Esophagus (tissue), 2 donors: ENCODE data around the gene NAPB. TPM values are rescaled to one million over a fixed set of nuclear protein-coding genes. Genes with fewer than 3 reads are reported as not detected.

Source experiments
- H3K27ac ChIP-seq, 2 donors: one replicate each; pipeline ENCODE4 v1.5.1; 2013; ENCODE audit warnings: low read depth in 2 of 2, mild to moderate bottlenecking in 2 of 2, inconsistent platforms in 1 of 2, low read length in 1 of 2, moderate library complexity in 1 of 2
- H3K27me3 ChIP-seq, 2 donors: one replicate each; pipeline ENCODE4 v1.6.1; 2013; ENCODE audit warnings: low read length in 2 of 2, control low read depth in 1 of 2, mild to moderate bottlenecking in 1 of 2; ENCODE audit not compliant: insufficient read depth in 2 of 2, control insufficient read depth in 1 of 2
- H3K36me3 ChIP-seq, 2 donors: one replicate each; pipeline ENCODE4 v1.6.1; 2013; ENCODE audit warnings: low read length in 1 of 2; ENCODE audit not compliant: control insufficient read depth in 2 of 2, insufficient read depth in 2 of 2
- H3K4me1 ChIP-seq, 2 donors: one replicate each; pipeline ENCODE4 v1.6.1; 2013; ENCODE audit warnings: low read length in 1 of 2; ENCODE audit not compliant: control insufficient read depth in 2 of 2, insufficient read depth in 2 of 2
- H3K4me3 ChIP-seq, 2 donors: one replicate each; pipeline ENCODE4 v1.5.1; 2013; ENCODE audit warnings: low read length in 2 of 2, mild to moderate bottlenecking in 2 of 2, low read depth in 1 of 2, moderate library complexity in 1 of 2
- H3K9me3 ChIP-seq, 2 donors: one replicate each; pipeline ENCODE4 v1.6.1; 2013; ENCODE audit warnings: mild to moderate bottlenecking in 2 of 2, low read depth in 1 of 2, low read length in 1 of 2, moderate library complexity in 1 of 2; ENCODE audit not compliant: control insufficient read depth in 2 of 2, insufficient read depth in 1 of 2
- WGBS, 2 donors: extraction: QIAGEN DNeasy Blood & Tissue Kit; methylation state at CpG; one replicate each; pipeline ENCODE4 v1.1.7; 2013; 5-methylcytosine and 5-hydroxymethylcytosine counted together
- polyA plus RNA-seq, 2 donors: library from polyadenylated mRNA; stranded (reverse); fragments of 200-250 nt; gene quantifications; one replicate each; pipeline ENCODE4 v1.2.3, GENCODE V29; 2013
- donor health status: healthy with polysubstance abuse.
- donor health status: Bipolar disorder and iron deficiency.

NAPB gene
- polyA plus RNA-seq, 2 donors, result 3.4 to 4.7 TPM

- Histone ChIP-seq H3K4me1 (no peaks in the 10 kb centered on the region), H3K9me3 (peaks cover 0 to 2% of the 10 kb centered on the region in 2 donors), H3K27ac (no peak overlapping the region), H3K27me3 (no peaks in the 10 kb centered on the region), H3K4me3 (no peak overlapping the region), H3K36me3 (no peaks in the 10 kb centered on the region)
- 86 to 88% methylated on average over 2 of the region's 2 CpGs for WGBS, 2 donors
These were observed 18.7 kb upstream of the NAPB start for GRCh38 chr20:23440004-23440403.

- Histone ChIP-seq H3K36me3 (no peaks in the 10 kb centered on the region), H3K27ac (no peak overlapping the region), H3K4me3 (no peak overlapping the region), H3K4me1 (no peaks in the 10 kb centered on the region), H3K9me3 (peaks cover 0 to 6% of the 10 kb centered on the region in 2 donors), H3K27me3 (no peaks in the 10 kb centered on the region)
- 81 to 87% methylated on average over 5 of the region's 5 CpGs for WGBS, 2 donors
These were observed 17.4 kb upstream of the NAPB start for GRCh38 chr20:23438661-23439060.

GRCh38 chr20:23437126-23437899 lies 16.0 kb upstream of the NAPB start:
- 88 to 89% methylated on average over 9 of the region's 9 CpGs for WGBS, 2 donors
- Histone ChIP-seq H3K9me3 (peaks cover 0 to 6% of the 10 kb centered on the region in 2 donors), H3K4me1 (no peaks in the 10 kb centered on the region), H3K27me3 (no peaks in the 10 kb centered on the region), H3K27ac (no peak overlapping the region), H3K4me3 (no peak overlapping the region), H3K36me3 (no peaks in the 10 kb centered on the region)

DNA sequence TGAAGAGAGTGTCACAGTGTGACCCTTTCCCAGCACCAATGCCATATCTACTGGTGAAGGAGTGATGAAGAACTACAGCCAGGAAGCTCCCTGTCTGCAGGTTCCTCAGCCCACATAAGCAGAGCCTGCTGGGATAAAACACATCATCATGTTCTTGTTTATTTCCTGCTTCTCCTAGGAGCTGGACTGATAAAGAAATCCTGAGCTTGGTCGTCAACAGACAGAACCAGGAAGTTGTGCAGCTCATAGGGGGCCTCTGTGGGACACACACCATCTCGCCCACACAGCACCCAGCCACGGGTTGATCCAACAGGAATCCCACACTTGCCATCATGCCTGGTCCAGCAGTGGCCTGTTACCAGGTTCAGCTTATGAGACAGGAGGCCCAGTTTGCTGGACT lies 15.4 kb upstream of the NAPB start:
- Histone ChIP-seq H3K27ac (no peak overlapping the region), H3K4me1 (no peaks in the 10 kb centered on the region), H3K9me3 (peaks cover 0 to 6% of the 10 kb centered on the region in 2 donors), H3K27me3 (no peaks in the 10 kb centered on the region), H3K36me3 (no peaks in the 10 kb centered on the region), H3K4me3 (no peak overlapping the region)
- 62% methylated on average over 3 of the region's 3 CpGs for WGBS, 2 donors

- no peaks in the 10 kb centered on the region for H3K36me3 ChIP-seq
- 56% methylated on average over 11 of the region's 11 CpGs for WGBS, 2 donors
- no peaks in the 10 kb centered on the region for H3K27me3 ChIP-seq
- no peak overlapping the region for H3K27ac ChIP-seq
- H3K9me3 ChIP-seq, result peaks cover 0 to 6% of the 10 kb centered on the region in 2 donors
- H3K4me3 ChIP-seq, result no peak overlapping the region
- no peaks in the 10 kb centered on the region for H3K4me1 ChIP-seq
These were observed 14.6 kb upstream of the NAPB start for GRCh38 chr20:23435626-23436539.

GRCh38 chr20:23434521-23435313 lies 13.4 kb upstream of the NAPB start:
- H3K27me3 ChIP-seq, result no peaks in the 10 kb centered on the region
- peaks cover 0 to 6% of the 10 kb centered on the region in 2 donors for H3K9me3 ChIP-seq
- H3K4me1 ChIP-seq, result no peaks in the 10 kb centered on the region
- no peak overlapping the region for H3K4me3 ChIP-seq
- 89 to 90% methylated on average over 7 of the region's 7 CpGs for WGBS, 2 donors
- no peak overlapping the region for H3K27ac ChIP-seq
- H3K36me3 ChIP-seq, result no peaks in the 10 kb centered on the region

GRCh38 chr20:23433628-23434027 lies 12.3 kb upstream of the NAPB start:
- H3K27ac ChIP-seq, result no peak overlapping the region
- H3K36me3 ChIP-seq, result no peaks in the 10 kb centered on the region
- H3K4me3 ChIP-seq, result no peak overlapping the region
- no peaks in the 10 kb centered on the region for H3K4me1 ChIP-seq
- H3K27me3 ChIP-seq, result no peaks in the 10 kb centered on the region
- WGBS, 2 donors, result 79 to 83% methylated on average over 3 of the region's 3 CpGs
- H3K9me3 ChIP-seq, result peaks cover 0 to 6% of the 10 kb centered on the region in 2 donors

- H3K9me3 ChIP-seq, result no peaks in the 10 kb centered on the region
- no peak overlapping the region for H3K4me3 ChIP-seq
- H3K36me3 ChIP-seq, result no peaks in the 10 kb centered on the region
- WGBS, 2 donors, result 81 to 90% methylated on average over 9 of the region's 9 CpGs
- no peak overlapping the region for H3K27ac ChIP-seq
- no peaks in the 10 kb centered on the region for H3K27me3 ChIP-seq
- H3K4me1 ChIP-seq, result no peaks in the 10 kb centered on the region
These were observed 3.8 kb upstream of the NAPB start for GRCh38 chr20:23425129-23425528.
